IPS DF 6.9 (cell line): Measurements from ENCODE around the gene KCTD19.

ENCODE experiments used
- DNase-seq: peaks from one replicate; pipeline ENCODE4 v3.0.0-alpha.2; 2013; ENCODE audit warnings: low read depth, low spot score
- H3K27ac ChIP-seq: one replicate; pipeline ENCODE4 v1.5.1; 2013; ENCODE audit warnings: low read length, control low read depth
- H3K27me3 ChIP-seq: 2 replicates; pipeline ENCODE4 v1.6.1; 2013; ENCODE audit warnings: mild to moderate bottlenecking, low read length; ENCODE audit not compliant: control insufficient read depth, insufficient read depth
- H3K36me3 ChIP-seq: 2 replicates; pipeline ENCODE4 v1.6.1; 2013; ENCODE audit warnings: low read length; ENCODE audit not compliant: control insufficient read depth, insufficient read depth
- H3K4me1 ChIP-seq: 2 replicates; pipeline ENCODE4 v1.6.1; 2013; ENCODE audit warnings: low read length; ENCODE audit not compliant: control insufficient read depth, insufficient read depth
- H3K4me3 ChIP-seq: 2 replicates; pipeline ENCODE4 v1.5.1; 2013; ENCODE audit warnings: mild to moderate bottlenecking, low read length
- H3K9me3 ChIP-seq: 2 replicates; pipeline ENCODE4 v1.6.1; 2013; ENCODE audit warnings: low read length, inconsistent platforms; ENCODE audit not compliant: control insufficient read depth, insufficient read depth
- WGBS: extraction: QIAGEN DNeasy Blood & Tissue Kit; methylation state at CpG from one replicate; pipeline ENCODE4 v1.1.7; 2013; ENCODE audit warnings: mixed read lengths, missing lambda C conversion rate; ENCODE audit not compliant: insufficient read length, insufficient coverage; 5-methylcytosine and 5-hydroxymethylcytosine counted together

The KCTD19 gene

GRCh38 chr16:67277294-67277998, 49.1 kb downstream of the KCTD19 start:
- no CpG with 5 or more reads among the region's 4 CpGs for WGBS
- Histone ChIP-seq H3K4me1 (peaks cover 2% of the 10 kb centered on the region; the same call in 1 of the 2 replicates), H3K27me3 (no peaks in the 10 kb centered on the region), H3K4me3 (no peak overlapping the region), H3K9me3 (no peaks in the 10 kb centered on the region), H3K36me3 (no peaks in the 10 kb centered on the region), H3K27ac (no peak overlapping the region)
- no peak for DNase-seq

- DNase-seq: no peak
- peaks cover 2% of the 10 kb centered on the region; the same call in 1 of the 2 replicates for H3K4me1 ChIP-seq
- no CpG with 5 or more reads among the region's 2 CpGs for WGBS
Measured at GRCh38 chr16:67275321-67275720, 51.2 kb downstream of the KCTD19 start.

DNA sequence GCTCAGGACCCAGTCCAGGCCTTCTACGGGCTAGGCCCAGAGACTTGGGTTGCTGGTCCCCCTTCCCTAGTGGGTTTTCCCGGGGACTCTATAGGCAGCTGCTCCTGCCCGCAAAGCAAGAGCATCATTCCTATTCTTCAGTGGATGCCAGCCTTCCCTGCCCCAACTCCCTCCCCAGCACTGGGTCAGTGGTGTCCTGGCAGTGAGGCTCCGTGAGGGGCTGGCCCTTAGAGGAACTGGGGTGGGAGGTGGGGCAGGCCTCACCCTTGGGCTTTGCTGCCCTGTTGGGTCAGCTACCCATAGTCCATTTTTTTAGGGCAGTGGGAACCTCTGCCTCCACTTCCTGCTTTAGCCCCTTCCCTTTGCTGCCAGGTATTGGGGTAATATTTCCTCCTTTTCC, 55.1 kb downstream of the KCTD19 start:
- WGBS: no CpG with 5 or more reads among the region's 4 CpGs
- Histone ChIP-seq H3K27ac (no peak overlapping the region), H3K4me1 (no peaks in the 10 kb centered on the region), H3K27me3 (no peaks in the 10 kb centered on the region), H3K4me3 (no peak overlapping the region), H3K9me3 (no peaks in the 10 kb centered on the region), H3K36me3 (no peaks in the 10 kb centered on the region)
- no peak for DNase-seq

More at GRCh38 chr16:67275321-67275720, 51.2 kb downstream of the KCTD19 start:
- Histone ChIP-seq H3K27ac (no peak overlapping the region), H3K9me3 (no peaks in the 10 kb centered on the region), H3K27me3 (no peaks in the 10 kb centered on the region), H3K36me3 (no peaks in the 10 kb centered on the region), H3K4me3 (no peak overlapping the region)

DNA sequence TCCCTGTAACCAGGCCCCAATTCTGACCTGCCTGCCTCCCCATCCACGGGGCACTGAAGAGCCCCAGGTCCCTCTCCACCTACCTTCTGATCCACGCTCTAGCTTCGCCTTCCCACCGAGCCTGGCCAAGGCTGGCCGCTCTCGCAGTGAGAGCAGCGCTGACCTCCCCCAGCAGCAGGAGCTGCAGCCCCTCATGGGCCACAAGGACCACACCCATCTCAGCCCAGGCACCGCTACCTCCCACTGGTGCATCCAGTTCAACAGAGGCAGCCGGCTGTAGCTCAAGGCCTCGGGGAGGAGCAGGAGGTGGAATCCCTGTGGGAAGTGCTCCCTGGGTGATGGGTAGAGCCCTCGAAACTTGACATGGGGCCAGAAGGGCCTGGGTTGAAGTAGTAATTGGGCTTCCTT, 55.6 kb downstream of the KCTD19 start:
- Histone ChIP-seq H3K27ac (no peak overlapping the region), H3K4me1 (no peaks in the 10 kb centered on the region), H3K9me3 (no peaks in the 10 kb centered on the region), H3K27me3 (no peaks in the 10 kb centered on the region), H3K4me3 (no peak overlapping the region), H3K36me3 (no peaks in the 10 kb centered on the region)
- DNase-seq: no peak
- no CpG with 5 or more reads among the region's 11 CpGs for WGBS

DNA sequence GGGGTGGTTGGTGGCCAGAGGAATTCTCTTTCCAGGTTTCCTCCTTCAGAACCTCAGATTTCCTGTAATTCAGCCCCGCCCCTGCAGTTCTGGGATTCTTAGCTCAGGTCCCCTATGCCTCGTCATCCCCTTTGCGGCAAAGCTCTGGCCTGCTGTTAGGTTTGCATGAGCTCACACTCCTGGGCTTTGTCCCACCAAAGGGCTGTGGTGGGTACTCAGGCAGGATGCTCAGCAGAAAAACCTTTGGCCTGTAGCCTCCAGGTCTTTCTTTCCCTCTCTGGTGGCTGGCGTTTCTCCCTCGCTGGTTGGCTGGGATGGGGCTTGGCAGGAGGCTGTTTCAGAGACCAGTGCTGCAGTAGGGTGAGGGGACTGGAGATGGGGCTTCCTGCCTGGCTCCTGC, 56.8 kb downstream of the KCTD19 start:
- no peaks in the 10 kb centered on the region for H3K4me1 ChIP-seq
- no peaks in the 10 kb centered on the region for H3K27me3 ChIP-seq
- WGBS: no CpG with 5 or more reads among the region's 5 CpGs
- no peaks in the 10 kb centered on the region for H3K9me3 ChIP-seq
- no peaks in the 10 kb centered on the region for H3K36me3 ChIP-seq
- no peak for DNase-seq
- H3K27ac ChIP-seq: no peak overlapping the region
- H3K4me3 ChIP-seq: no peak overlapping the region

- DNase-seq: no peak
- Histone ChIP-seq H3K27ac (no peak overlapping the region), H3K36me3 (no peaks in the 10 kb centered on the region), H3K4me1 (no peaks in the 10 kb centered on the region), H3K4me3 (no peak overlapping the region), H3K27me3 (no peaks in the 10 kb centered on the region), H3K9me3 (no peaks in the 10 kb centered on the region)
- no CpG with 5 or more reads among the region's 5 CpGs for WGBS
Measured at GRCh38 chr16:67268136-67268579, 58.4 kb downstream of the KCTD19 start.

- Histone ChIP-seq H3K27me3 (no peaks in the 10 kb centered on the region), H3K9me3 (no peaks in the 10 kb centered on the region), H3K4me3 (no peak overlapping the region), H3K36me3 (no peaks in the 10 kb centered on the region), H3K4me1 (no peaks in the 10 kb centered on the region), H3K27ac (no peak overlapping the region)
- WGBS: no CpG with 5 or more reads among the region's 8 CpGs
- no peak for DNase-seq
Measured at GRCh38 chr16:67265834-67266233, 60.7 kb downstream of the KCTD19 start.

DNA sequence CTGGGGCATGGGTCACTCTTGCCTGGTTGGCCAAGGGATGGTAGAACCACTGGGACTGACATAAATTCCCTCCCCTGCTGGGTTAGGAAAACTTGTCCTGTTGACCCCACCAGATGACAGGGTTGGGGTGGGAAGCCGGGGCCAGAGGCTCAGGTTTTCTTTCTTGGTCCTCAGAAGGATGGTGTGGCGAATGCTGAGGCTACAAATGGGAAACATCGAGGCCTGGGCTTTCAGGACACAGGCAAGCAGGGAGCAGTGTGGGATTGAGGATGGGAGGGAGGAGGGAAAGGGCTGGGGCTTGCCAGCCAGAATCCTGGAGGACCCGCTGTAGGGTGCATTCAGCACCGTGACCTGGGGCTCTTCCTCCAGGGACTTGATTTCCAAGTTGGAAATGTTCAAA, 61.7 kb downstream of the KCTD19 start:
- no peaks in the 10 kb centered on the region for H3K27me3 ChIP-seq
- no peak overlapping the region for H3K27ac ChIP-seq
- no peaks in the 10 kb centered on the region for H3K4me1 ChIP-seq
- WGBS: no CpG with 5 or more reads among the region's 5 CpGs
- DNase-seq: no peak
- no peaks in the 10 kb centered on the region for H3K9me3 ChIP-seq
- 0 out of 2 replicates have a peak, but pooled peaks cover under 1% of the 10 kb centered on the region for H3K36me3 ChIP-seq
- no peak overlapping the region for H3K4me3 ChIP-seq

DNA sequence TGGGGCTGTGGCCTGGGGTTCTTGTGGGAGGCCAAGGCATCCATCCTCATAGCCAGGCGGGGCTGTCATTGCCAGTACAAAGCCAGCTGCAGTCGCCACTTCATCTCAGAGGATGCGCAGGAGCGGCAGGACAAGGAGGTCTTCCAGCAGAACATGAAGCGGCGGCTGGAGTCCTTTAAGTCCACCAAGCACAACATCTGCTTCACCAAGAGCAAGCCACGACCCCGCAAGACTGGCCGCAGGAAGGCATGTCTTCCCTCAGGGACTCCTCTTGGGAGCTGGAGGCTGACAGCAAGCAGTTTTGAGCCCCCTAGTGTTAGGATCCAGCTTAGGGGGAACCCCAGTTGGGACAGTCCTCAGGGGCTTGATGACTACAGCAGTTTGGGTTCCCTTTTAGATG, 62.3 kb downstream of the KCTD19 start:
- Histone ChIP-seq H3K27ac (no peak overlapping the region), H3K36me3 (0 out of 2 replicates have a peak, but pooled peaks cover 3% of the 10 kb centered on the region), H3K27me3 (no peaks in the 10 kb centered on the region), H3K4me1 (no peaks in the 10 kb centered on the region), H3K4me3 (no peak overlapping the region), H3K9me3 (no peaks in the 10 kb centered on the region)
- DNase-seq: no peak
- WGBS: no CpG with 5 or more reads among the region's 9 CpGs

DNA sequence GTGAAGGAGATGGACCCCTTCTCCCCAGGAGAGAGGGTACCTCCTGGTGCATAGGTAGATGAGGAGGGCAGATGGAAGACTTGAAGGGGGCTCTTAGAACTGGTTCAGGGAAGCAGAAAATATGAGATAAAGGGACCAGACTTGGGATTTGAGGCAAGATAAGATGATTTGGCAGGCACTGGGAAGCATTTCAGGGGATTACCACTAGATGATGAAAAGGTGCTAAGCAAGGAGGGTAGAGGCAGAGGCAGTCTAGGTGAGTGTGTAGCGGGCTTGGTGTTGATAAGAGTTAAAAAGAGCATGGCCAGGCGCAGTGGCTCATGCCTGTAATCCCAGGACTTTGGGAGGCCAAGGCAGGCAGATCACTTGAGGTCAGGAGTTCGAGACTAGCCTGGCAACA, 63.3 kb downstream of the KCTD19 start:
- no peaks in the 10 kb centered on the region; the same call in 1 of the 2 replicates for H3K4me1 ChIP-seq
- H3K4me3 ChIP-seq: no peak overlapping the region
- H3K9me3 ChIP-seq: no peaks in the 10 kb centered on the region
- DNase-seq: no peak
- no peak overlapping the region for H3K27ac ChIP-seq
- no CpG with 5 or more reads among the region's 3 CpGs for WGBS
- peaks cover 3% of the 10 kb centered on the region; the same call in 1 of the 2 replicates for H3K36me3 ChIP-seq
- no peaks in the 10 kb centered on the region for H3K27me3 ChIP-seq
